HG03354 (cell line): ENCODE measurements around the gene MAGI2.
A peak's percentile ranks its signal among the peaks of the same experiment; 100 is the strongest.

Experiments used
- ATAC-seq: cut with Tn5 transposase; IDR thresholded peaks from one replicate; pipeline ENCODE4 v1.9.1; 2021; ENCODE audit warnings: mild to moderate bottlenecking; ENCODE audit not compliant: unreplicated experiment, poor library complexity, severe bottlenecking

MAGI2 gene

GRCh38 chr7:79285756-79286155, 167.7 kb downstream of the MAGI2 start:
- ATAC-seq = no peak

GRCh38 chr7:79284211-79284610, 169.3 kb downstream of the MAGI2 start:
- no peak for ATAC-seq

- no peak for ATAC-seq
Measured at GRCh38 chr7:79282882-79283602, 170.4 kb downstream of the MAGI2 start.

GRCh38 chr7:79282070-79282694, 171.3 kb downstream of the MAGI2 start:
- no peak for ATAC-seq

- no peak for ATAC-seq
Measured at GRCh38 chr7:79281426-79281825, 172.0 kb downstream of the MAGI2 start.

- no peak for ATAC-seq
Measured at GRCh38 chr7:79272938-79273337, 180.5 kb downstream of the MAGI2 start.

GRCh38 chr7:79272066-79272669, 181.3 kb downstream of the MAGI2 start:
- peak; percentile 88 for ATAC-seq

- ATAC-seq = no peak
Measured at GRCh38 chr7:79268730-79269129, 184.7 kb downstream of the MAGI2 start.

GRCh38 chr7:79258826-79259225, 194.6 kb downstream of the MAGI2 start:
- ATAC-seq = no peak

GRCh38 chr7:79257959-79258358, 195.5 kb downstream of the MAGI2 start:
- ATAC-seq = no peak

- no peak for ATAC-seq
Measured at GRCh38 chr7:79245623-79246249, 207.7 kb downstream of the MAGI2 start.

- no peak for ATAC-seq
Measured at GRCh38 chr7:79244482-79244881, 209.0 kb downstream of the MAGI2 start.

GRCh38 chr7:79241288-79242060, 212.0 kb downstream of the MAGI2 start:
- ATAC-seq = no peak

- ATAC-seq = no peak
Measured at GRCh38 chr7:79240413-79240812, 213.1 kb downstream of the MAGI2 start.

- ATAC-seq = no peak
Measured at GRCh38 chr7:79236352-79237028, 217.0 kb downstream of the MAGI2 start.

- ATAC-seq = no peak
Measured at GRCh38 chr7:79227044-79227443, 226.4 kb downstream of the MAGI2 start.

- no peak for ATAC-seq
Measured at GRCh38 chr7:79221211-79221610, 232.3 kb downstream of the MAGI2 start.

GRCh38 chr7:79217976-79218626, 235.4 kb downstream of the MAGI2 start:
- no peak for ATAC-seq

GRCh38 chr7:79217468-79217867, 236.0 kb downstream of the MAGI2 start:
- no peak for ATAC-seq
